H1 (cell line): ENCODE measurements around the gene MIER3. TPM values are rescaled to one million over a fixed set of nuclear protein-coding genes. Genes with fewer than 3 reads are reported as not detected.

Experiments used
- CHD7 ChIP-seq: fragments of 300-600 bp; sonication (generic); IDR thresholded peaks from 2 replicates; pipeline ENCODE4 v1.7.1; 2012; ENCODE audit warnings: low read length, moderate library complexity, mild to moderate bottlenecking, inconsistent platforms; ENCODE audit not compliant: insufficient replicate concordance
- CTCF ChIP-seq, 3 experiments: IDR thresholded peaks; 1 replicate in 2 of 3; 2 replicates in 1 of 3; pipeline versions ENCODE4 v1.5.1 to v1.6.1; 2011; ENCODE audit warnings: low read length in 3 of 3, mild to moderate bottlenecking in 3 of 3, inconsistent platforms in 2 of 3, low read depth in 1 of 3, moderate library complexity in 1 of 3; ENCODE audit not compliant: insufficient read depth in 1 of 3; ENCODE audit errors: control extremely low read depth in 1 of 3
- POU5F1 ChIP-seq: IDR thresholded peaks from 2 replicates; pipeline ENCODE4 v1.6.1; 2011; ENCODE audit warnings: low read depth, mild to moderate bottlenecking, low read length, moderate library complexity
- SIN3A ChIP-seq, 2 experiments: IDR thresholded peaks in 1 of 2; conservative IDR thresholded peaks in 1 of 2; 2 replicates each; pipeline ENCODE4 v1.6.1; 2011 to 2012; ENCODE audit warnings: low read length in 2 of 2, improper control_type of control experiment in 1 of 2, low read depth in 1 of 2, mild to moderate bottlenecking in 1 of 2
- polyA plus RNA-seq, 7 experiments: library from polyadenylated mRNA; depleted of rRNA in 3 of 7; stranded (reverse) in 5 of 7; unstranded in 2 of 7; fragments of >200 nt in 5 of 7; fragments of 200-250 nt in 2 of 7; gene quantifications; 1 replicate in 5 of 7; 2 replicates in 1 of 7; 4 replicates in 1 of 7; pipeline versions ENCODE4 v1.2.1 to v1.2.3, GENCODE V29; 2011 to 2013; ENCODE audit warnings: missing spikeins in 2 of 7, mixed read lengths in 2 of 7
- total RNA-seq: library from RNA; stranded (reverse); fragmentation: NEBNext Ultra II Directional; extraction: Animal tissue kit (Norgen Biotek cat#: 25700); gene quantifications from 2 replicates; pipeline ENCODE4 v1.2.1, GENCODE V29; 2021

MIER3 gene
- total and polyA plus RNA-seq, 2 of the 8 experiments (the other 6 are each of a cell fraction or from before 2014, with no cell fraction given) = 9.6 to 33.3 TPM

GRCh38 chr5:56934325-56934724 lies 17.6 kb downstream of the MIER3 start (continued):
- TF ChIP-seq CHD7 (no peak), CTCF (IDR thresholded peaks at IDR 0.05; ENCODE audit: control extremely low read depth in 1 of 3, insufficient read depth in 1 of 3, low read depth in 1 of 3, low read length in 3 of 3) (no peak), POU5F1 (no peak), SIN3A (conservative IDR thresholded peaks at IDR 0.05 in 1 of 2, IDR thresholded peaks at IDR 0.05 in 1 of 2; ENCODE audit: low read depth in 1 of 2, low read length in 2 of 2) (no peak)
